ENCODE data around the gene NCKAP5.

Gene NCKAP5

GRCh38 chr2:133431289-133431688 lies 137.0 kb downstream of the NCKAP5 start:
- no peak overlapping the region for H3K4me3 ChIP-seq (ENCODE audit: low read depth, low read length)
- TF ChIP-seq CTCF (IDR thresholded peaks at IDR 0.05; ENCODE audit: low read depth, low read length): no peak

- no peak for TF ChIP-seq CTCF (IDR thresholded peaks at IDR 0.05; ENCODE audit: low read depth, low read length)
- H3K4me3 ChIP-seq (ENCODE audit: low read depth, low read length): no peak overlapping the region
Observed at GRCh38 chr2:133426791-133427190, 141.5 kb downstream of the NCKAP5 start.

- no peak for TF ChIP-seq CTCF (IDR thresholded peaks at IDR 0.05; ENCODE audit: low read depth, low read length)
Observed at GRCh38 chr2:133425612-133426011, 142.7 kb downstream of the NCKAP5 start.

GRCh38 chr2:133424876-133425275 lies 143.4 kb downstream of the NCKAP5 start:
- TF ChIP-seq CTCF (IDR thresholded peaks at IDR 0.05; ENCODE audit: low read depth, low read length): no peak

More at GRCh38 chr2:133425612-133426011, 142.7 kb downstream of the NCKAP5 start:
- H3K4me3 ChIP-seq (ENCODE audit: low read depth, low read length): no peak overlapping the region

GRCh38 chr2:133422931-133423351 lies 145.3 kb downstream of the NCKAP5 start:
- TF ChIP-seq CTCF (IDR thresholded peaks at IDR 0.05; ENCODE audit: low read depth, low read length): no peak
- no peak overlapping the region for H3K4me3 ChIP-seq (ENCODE audit: low read depth, low read length)

More at GRCh38 chr2:133424876-133425275, 143.4 kb downstream of the NCKAP5 start:
- H3K4me3 ChIP-seq (ENCODE audit: low read depth, low read length): no peak overlapping the region

- TF ChIP-seq CTCF (IDR thresholded peaks at IDR 0.05; ENCODE audit: low read depth, low read length): no peak
- no peak overlapping the region for H3K4me3 ChIP-seq (ENCODE audit: low read depth, low read length)
Observed at GRCh38 chr2:133421516-133422324, 146.5 kb downstream of the NCKAP5 start.

GRCh38 chr2:133420788-133421187 lies 147.5 kb downstream of the NCKAP5 start:
- no peak overlapping the region for H3K4me3 ChIP-seq (ENCODE audit: low read depth, low read length)
- no peak for TF ChIP-seq CTCF (IDR thresholded peaks at IDR 0.05; ENCODE audit: low read depth, low read length)
